Cerebellar cortex (tissue), 1 donor: ENCODE results near the gene USP28.
A peak's percentile ranks its signal among the peaks of the same experiment; 100 is the strongest.
"Not testable (repeated sequence)": the region's sequence is repeated elsewhere in the genome, so short reads cannot be mapped to it uniquely, and the experiment has no call there.

ENCODE experiments used
- DNase-seq: peaks from one replicate; pipeline ENCODE4 v3.0.0-alpha.2; 2015; ENCODE audit warnings: low spot score

Gene USP28

DNA sequence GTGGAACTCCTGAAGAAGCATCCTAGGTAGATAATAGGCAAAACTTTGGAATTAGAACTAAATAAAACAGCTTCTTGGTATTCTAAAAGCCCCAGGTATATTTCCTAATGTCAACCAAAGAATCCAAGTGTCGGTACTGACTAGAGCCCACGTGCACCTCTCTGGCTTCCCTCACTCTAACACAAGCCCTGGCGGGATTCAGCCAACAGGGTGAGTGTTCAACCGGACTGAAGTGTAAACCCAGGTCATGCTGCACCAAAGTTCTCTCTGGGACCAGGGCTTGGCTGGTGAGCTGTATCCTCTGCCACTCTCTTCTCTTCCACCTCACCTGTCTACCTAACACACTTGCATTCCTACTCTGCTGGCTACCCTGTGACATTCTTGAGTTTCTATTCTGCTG, 40.1 kb downstream of the USP28 start:
- DNase-seq: no peak

DNA sequence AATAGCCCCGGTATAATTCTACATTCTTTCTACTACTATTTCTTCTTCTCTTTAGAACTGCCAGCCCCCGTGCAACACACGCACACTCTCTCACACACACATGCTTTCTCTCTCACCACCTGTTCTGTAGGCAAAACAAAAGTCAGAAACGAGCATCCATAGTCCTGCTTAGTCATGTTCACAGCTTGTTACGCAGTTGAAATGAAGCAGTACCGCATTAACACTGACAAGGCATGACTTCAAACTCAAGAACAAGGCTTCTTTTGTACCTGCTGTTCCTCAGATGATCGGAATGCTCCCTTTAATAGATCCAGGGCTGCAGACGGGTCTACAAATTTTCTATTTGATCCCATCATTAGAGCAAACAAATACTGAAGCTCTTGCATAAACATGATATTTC, 42.2 kb downstream of the USP28 start:
- DNase-seq: peak; percentile 21

DNA sequence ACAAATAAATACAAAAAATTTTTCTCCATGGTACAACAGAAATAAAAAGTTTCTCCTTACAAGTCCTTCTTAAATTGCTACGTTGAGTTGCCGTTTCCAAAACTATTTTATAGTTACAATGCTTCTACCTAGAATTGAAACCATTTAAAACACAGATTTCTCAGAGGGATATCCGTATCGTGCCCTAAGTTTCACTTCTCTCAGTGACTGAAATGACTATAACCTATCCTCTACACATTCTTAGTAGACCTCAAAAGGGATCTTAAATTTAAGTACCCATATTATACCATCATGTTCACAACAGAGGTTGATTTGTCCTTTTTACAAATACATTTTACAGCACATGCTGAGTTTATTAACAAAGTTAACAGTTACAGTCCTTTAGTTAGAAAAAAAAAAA, 44.1 kb downstream of the USP28 start:
- no peak for DNase-seq

DNA sequence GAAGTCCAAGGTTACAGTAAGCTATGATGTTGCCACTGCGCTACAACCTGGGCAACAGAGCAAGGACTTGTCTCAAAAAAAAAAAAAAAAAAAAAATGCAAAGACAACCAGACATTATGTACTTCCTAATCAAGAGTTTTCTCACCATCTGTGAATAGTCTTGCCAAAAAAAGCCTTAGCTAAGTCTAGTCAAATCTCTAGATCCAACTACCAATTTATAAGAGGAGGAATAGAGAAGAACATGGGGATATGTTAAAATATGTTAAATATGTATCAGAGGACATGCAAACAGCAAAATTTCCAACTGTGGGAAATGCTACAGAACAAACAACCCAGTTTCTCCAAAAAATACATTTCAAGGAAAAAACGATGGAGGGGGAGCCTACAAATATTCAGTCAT, 45.6 kb downstream of the USP28 start:
- no peak for DNase-seq

DNA sequence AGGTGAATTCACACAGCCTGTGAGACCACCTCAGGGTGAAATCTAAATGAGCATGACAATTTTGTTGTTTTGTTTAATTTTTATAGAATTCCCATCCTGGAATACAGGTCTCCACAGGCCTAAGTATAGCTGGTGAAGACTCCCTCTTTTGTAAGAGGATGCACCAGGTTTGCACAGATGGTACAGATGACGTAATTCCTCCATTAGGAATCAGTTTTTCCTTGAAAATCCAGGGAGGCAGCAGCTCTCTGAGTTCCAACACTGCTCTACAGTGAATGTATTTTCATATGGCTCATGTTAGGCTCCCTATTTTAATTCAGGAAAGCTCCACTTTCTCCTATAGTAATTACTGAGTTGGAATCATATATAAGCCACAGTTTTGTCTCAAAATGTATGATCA, 47.2 kb downstream of the USP28 start:
- peak; percentile 95 for DNase-seq

DNA sequence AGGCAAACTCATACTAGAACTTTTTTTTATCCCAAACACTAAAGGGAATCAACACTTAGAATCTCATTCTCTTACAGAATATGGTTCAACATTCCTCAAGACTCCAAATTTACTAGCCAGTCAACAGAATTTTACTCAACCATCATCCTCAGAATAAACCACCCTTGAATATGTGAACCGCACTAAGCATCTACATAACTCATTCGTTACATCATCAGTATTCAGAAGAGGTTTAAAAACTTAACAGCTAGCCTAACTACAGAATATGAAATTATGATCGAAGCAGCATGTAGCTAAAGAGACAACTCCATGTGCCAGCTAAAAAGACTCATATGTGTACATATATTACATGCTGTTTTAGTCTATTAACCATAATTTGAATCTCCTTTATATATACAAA, 47.9 kb downstream of the USP28 start:
- no peak for DNase-seq

DNA sequence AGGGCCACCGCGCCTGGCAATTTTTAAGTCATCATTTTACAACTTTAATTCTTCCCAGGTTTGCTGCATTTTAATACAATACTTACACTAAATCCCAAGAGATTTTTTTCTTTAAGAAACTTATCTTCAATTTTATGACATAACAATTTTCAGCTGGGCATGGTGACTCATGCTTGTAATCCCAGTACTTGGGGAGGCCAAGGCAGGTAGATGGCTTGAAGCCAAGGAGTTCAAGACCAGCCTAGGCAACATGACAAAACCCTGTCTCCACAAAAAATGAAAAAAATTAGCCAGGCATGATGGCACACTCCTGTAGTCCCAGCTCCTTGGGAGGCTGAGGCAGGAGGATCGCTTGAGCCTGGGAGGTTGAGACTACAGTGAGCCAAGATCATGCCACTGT, 56.9 kb downstream of the USP28 start:
- no peak for DNase-seq

DNA sequence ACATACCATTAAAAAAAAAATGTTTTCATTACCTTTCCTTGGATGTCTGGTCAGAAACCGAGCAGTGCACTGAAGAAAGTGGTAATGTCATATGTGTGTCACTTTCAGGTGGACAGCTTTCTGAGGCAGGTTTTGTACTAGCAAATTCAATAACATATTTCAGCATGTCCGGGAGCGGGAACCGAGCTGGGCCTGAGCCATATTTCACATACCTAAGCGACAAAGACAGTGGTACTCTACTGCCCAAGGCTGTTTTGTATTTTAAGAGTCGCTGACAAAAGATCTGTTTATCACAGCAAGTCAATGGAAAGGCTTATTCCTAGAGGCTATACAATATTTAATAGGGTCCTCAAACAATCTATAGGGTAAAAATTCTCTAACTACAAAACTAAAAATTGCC, 57.7 kb downstream of the USP28 start:
- DNase-seq: no peak

DNA sequence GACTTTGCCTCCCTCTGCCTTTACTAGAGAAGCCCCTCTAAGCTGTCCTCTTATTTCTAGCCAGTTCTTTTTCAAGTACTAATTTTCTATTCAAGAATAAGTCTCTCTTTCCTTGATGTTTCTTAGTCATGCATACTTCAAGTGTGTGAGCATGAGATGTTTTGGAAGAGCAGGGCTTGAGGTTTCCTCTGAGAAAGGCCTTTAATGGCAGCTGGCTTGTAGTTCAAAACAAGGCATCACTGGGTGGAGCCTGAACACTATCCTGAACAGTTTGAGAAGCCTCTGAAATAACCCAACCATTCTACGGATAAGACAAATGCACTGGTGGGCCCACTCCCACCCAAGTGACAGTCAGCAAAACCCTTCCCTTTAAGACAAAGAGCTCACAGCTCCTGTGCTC, 58.2 kb downstream of the USP28 start:
- DNase-seq: no peak

DNA sequence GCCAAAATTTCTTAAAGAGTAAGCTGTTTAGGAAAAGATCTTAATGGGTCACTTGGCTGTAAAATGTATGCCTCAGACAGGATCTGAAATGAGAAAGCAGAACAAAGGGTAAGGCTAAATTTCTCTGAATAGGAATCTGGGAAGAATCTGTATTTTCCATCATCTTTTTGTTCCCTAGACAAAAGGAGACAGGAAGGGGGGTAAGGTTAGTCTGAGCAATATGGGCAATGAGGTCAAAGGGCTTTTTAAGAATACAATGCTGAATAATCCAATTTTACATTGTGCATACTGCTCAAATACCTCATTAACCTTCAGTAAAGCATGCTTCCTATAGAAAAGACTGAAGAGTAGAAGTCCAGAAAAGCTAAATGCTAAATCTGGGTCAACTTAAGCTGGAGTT, 61.2 kb downstream of the USP28 start:
- DNase-seq: no peak

DNA sequence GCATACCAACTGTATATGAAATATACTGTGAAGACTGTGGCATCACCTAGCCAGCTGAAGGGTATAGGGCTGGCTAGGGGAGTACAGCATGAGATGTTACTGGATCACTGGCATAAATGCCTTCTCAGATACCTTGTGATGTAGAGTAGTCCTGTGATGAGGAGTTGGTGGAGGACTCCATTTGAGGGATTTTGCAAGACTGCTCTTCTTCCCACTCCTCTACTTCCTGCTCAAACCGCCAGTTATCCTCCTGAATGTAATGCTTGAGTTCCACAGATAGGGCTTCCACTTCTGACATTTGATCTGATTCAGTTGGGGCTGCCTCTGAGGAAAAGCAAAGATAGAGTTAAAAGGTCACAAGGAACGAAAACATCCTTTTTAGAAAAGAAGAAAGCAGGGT, 66.4 kb downstream of the USP28 start:
- DNase-seq: no peak

DNA sequence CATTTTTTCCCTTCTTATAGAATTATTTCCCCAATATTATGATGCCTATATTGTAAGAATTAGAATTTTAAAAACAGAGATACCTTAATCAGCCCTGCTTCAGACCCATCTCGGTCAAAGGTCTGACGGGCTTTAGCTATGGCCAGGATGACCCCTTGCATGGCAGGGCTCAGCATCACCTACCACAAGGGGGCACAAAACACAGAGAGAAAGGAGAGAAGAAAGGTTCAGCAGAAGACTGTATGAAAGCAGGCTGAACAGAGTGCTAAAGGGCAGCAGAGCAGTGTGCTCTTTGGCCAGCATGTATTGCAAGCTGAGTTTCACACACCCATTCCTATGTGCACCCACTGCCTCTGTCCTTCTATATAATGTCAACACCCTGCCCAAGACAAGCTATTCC, 69.0 kb downstream of the USP28 start:
- DNase-seq: peak; percentile 40

DNA sequence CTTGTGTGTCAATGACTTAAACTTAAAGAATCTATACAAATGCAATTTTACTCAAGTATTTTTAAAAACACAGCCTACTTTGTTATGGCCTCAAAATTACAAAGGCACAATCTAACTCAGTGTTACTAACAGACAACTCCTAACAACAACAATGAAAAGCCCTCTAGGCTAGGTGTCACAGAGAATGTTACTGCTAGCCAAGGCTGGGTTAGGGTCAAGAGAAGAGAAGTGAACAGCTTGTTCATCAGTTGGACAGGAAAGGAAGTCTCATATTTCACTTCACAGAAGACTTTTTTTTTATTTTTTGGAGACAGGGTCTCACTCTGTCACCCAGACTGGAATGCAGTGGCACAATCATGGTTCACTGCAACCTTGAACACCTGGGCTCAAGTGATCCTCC, 69.7 kb downstream of the USP28 start:
- DNase-seq: no peak

DNA sequence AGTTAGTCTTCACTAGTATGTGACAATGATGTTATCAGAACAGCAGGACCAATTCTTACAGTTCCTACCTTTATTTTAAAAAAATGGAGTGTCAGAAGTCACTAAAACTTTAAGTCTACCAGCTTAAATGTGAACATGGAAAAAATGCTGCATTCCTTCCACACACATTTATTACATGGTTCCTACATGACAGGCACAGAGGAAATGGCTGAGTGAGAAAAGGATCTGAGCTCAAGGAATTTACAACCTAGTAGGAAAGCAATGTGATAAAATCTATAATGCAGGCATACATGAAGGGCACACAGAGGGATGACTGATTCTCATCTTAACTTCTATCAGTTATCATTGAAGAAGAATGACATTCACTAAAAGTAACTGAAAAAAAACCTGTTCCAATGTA, 72.8 kb downstream of the USP28 start:
- no peak for DNase-seq

DNA sequence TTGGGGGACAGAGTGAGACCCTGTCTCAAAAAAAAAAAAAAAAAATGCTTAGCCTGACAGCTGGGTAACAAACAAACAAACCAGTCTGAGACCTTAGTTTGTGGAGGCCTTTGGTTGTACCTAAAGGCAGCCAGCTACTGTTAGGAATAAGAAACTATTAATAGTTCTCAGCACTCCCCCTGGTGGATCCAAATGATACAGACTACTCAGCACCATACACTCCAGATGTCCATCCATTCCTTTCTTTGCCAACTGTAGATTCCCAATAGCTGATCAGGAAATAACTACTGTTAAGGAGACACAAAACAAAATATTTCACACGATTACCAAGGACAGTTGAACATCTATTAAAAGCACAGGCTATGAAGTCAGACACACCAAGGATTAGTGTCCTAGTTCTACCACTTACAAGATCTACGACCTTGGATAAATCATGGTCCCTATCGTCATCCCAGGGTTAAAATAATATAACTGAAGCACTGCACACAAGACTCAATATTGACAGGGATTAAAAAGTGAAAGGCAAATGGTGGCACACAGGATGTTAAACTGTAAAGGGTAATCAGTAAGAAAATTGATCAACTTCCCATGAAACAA, 78.6 kb downstream of the USP28 start:
- peak; percentile 80 for DNase-seq

DNA sequence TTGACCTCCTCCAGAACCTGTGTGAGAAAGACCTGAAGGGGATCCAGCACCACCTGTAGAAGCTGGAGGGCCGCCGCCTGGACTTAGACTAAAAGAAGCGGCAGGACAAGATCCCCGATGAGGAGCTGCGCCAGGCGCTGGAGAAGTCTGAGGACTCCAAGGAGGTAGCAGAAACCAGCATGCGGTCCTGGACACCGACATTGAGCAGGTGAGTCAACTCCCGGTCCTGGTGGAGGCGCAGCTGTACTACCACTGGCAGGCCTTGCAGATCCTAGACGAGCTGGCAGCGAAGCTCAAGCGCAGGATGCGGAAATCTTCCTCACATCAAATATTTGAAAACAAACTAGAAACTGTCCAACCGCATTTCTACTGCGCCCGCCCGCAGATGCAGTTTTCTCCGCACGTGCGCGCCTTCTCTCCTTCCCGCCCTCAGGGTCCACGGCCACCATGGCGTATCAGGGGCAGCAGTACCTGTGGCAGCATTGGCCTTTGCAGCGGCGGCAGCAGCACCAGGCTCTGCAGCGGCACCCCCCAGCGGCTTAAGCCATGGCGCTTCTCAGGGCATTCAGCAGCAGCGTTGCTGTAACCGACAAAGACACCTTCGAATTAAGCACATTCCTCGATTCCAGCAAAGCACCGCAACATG, 85.6 kb downstream of the USP28 start:
- DNase-seq: no peak

DNA sequence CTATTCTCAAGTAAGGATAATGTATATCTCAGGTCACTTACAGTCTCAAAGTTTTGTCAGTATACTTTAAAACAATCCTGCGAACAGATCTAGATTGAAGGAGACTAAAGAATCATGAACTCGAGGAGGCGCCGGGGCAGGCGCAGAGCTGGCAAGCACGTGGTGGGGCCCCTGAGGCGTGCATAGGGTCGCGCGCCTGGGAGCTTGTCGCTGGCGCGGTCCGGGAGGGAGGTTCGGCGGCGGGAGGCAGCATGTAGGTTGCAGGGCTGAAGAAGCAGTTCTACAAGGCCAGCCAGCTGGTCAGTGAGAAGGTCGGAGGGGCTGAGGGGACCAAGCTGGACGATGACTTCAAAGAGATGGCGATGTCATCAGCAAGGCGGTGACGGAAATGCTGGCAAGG, 86.4 kb downstream of the USP28 start:
- DNase-seq: not testable (repeated sequence)

DNA sequence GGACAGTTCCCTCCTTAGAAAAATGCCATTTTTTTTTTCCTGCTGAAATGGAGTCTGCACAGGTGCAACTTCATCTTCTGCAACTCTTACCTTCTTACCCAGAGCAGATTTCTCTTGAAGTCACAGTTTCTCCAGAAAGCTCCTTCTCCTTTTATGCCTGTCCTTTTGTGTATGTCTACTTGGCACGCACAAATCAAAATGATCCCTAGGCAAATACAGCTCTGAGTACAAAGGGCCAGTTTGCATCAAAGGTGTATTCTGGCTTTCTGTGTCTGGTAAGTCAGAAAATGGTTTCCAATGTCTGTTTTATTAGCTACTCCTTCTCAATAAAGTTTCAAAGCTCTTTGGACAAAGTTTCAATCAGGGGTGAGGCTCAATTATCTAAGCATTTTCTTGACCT, 93.2 kb downstream of the USP28 start:
- no peak for DNase-seq

DNA sequence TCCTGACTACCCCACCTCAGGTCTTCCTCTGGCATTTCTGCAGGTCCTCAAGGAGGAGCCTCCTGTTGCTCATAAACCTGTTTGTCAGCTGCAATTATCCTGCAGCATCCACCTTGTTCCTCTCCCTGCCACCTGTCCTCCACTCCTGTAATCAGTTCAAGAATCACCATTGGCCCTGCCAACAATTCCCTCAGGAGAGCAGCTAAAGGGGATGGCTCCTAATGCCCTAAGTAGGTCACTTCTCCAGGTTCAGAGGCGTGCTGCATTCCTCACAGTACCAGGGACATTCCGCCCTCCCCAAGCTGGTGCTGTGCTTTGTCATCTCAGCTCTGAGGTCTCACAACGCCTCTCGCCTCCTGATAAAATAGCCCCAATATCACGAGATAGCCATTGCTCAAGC, 93.7 kb downstream of the USP28 start:
- peak; percentile 93 for DNase-seq

DNA sequence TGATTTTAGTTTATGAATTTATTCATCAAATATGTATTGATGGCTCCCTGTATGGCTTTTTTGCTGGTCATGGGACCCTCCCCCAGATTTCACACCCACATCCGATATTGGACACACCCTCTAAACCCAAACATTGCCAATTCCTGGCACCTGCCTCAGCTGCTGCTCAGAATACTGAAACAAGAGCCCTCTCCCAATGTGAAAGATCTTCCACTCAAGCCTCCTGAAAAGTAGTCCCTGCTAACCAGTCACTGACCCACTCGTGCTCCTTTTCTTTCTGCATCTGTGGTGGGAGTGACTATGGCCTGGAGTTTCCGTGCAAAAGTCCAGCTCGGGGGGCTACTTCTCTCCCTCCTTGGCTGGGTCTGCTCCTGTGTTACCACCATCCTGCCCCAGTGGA, 95.9 kb downstream of the USP28 start, which contains the start of gene CLDN25:
CLDN25 (plus strand) TSS at position 301 of the 400 bp plus-strand sequence; CDS start at position 301, 0 bp downstream.
- DNase-seq: no peak

DNA sequence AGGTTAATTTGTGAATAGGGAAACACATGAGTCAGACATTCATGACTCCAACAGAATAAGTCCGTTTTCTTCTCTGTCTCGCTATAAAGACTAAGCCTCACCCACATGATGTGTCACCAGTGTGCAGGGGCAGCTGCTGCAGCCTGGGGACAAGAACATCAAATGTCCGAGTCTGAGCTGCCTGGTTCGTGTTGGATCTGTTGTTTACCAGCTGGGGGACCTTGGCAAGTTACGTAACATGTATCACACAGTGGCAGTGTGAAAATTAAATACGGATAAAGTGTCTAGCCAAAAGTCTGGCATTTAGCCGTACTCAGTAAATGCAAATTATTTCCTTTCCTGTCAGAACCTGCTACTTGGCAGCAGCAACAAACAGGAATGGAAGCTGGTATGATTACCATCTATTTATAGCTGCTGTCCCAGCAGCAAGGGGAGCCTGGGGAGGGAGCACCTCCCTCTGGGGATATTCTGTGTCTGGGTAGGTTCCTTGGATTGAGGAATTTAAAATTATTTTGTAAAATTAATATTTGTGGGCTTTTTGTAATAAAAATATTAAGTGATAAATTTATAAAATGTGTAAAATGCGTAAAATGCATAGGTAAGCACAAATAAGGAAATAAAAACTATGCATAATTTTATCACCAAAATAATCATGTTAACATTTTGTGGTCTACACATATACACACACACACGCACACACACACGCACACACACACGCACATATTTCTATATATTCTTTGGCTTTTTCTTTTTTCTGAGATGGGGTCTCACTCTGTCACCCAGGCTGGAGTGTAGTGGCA, 97.1 kb downstream of the USP28 start:
- DNase-seq: peak; percentile 87

DNA sequence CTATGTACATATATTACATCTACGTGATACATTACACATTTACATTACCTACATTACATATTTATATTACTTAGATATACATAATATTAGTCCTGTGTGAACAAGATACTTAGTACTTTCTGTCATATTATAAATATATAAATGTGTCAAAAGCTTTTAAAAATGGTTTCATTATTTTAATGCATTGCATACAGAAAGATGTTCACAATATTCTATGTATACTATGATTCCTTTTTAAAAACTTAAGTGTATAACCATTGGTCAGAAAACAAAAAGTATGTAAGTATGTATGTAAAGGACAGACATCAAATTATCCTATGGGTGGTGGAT, 101.2 kb downstream of the USP28 start:
- no peak for DNase-seq

DNA sequence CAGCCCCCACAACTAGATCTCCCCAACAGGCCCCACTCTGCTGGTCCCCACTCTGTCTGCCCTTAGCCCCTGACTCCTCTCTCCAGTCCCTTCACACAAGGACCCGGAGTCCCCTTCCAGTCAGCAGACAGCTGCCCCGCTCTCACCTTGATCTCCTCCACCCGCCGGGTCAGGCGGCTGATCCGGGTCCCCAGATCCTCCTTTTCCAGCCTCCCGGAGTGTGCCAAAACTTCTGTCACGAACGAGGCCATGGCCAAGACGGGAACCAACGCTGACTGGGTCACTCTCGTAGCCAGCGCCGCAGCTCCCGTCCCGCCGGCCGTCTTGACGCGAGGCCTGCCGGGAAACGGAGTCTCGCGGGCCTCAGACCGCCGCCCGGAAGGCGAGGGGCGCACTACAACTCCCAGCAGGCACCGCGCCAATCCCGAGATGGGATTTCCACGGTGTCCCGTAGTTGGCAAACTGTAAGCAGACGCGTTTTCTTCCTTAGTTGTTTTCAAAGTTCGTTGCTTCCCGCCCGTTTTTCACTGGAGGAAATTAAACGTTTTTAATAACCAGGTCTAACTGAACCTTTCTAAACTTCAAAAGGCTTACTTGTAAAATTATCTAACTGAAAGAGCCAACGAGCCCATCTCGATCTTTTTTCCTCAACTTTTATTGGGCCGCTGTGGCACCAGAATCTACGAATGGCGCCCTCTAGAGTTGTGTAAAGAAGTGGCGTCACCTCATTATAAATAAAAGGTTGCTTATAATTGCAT, 101.8 kb downstream of the USP28 start, which contains the start of gene ZW10:
ZW10 (minus strand) TSS at position 277 of the 758 bp plus-strand sequence; CDS start at position 251, 26 bp downstream.
- peak; percentile 96 for DNase-seq
